Activated CD8-positive, alpha-beta memory T cell treated with anti-CD3 and anti-CD28 coated beads for 24 hours (primary cell): ENCODE measurements around the gene HPCAL1.
A peak's percentile ranks its signal among the peaks of the same experiment; 100 is the strongest.
"Not testable (repeated sequence)": the region's sequence is repeated elsewhere in the genome, so short reads cannot be mapped to it uniquely, and the experiment has no call there.

ENCODE experiments used
- DNase-seq: peaks from one replicate; pipeline ENCODE4 v3.0.0-alpha.2; 2020

Gene HPCAL1

DNA sequence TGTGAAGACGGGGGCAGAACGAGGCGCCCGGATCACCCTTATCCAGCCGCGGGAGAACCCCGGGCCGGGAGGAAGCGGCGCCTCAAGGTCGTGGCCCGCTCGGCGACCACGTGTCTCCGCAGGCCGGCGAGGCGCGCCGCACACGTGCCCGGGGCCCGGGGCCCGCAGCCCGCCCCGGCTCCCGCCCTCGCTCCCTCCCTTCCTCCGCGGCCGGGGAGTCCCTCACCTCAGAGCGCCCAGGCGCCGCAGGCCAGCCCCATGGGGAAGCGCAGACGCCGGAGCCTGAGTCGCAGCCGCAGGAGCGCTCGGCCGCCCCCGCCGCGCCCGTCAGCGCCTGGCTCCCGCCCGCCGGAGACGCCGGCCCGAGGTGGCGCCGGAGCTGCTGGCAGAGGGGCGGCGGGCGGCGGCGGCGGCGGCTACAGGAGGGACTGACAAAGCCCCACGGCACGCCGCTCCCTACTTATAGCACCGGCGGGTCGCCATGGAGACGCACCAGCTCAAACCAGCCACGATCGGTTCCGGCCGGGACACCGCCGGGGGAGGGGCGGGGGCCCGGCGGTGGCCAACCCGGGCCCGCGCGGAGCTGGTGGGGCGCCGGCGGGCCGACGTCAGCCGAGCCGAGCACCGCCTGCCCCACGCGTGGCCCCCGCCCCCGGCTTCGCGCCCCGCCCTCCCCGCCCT lies 145.3 kb downstream of the HPCAL1 start, which contains the start of gene ODC1:
Gene ODC1, minus strand, starts transcription at position 433 of the 681 bp plus-strand sequence. CDS start 3,295 bp downstream, outside the sequence.
- DNase-seq = peak; percentile 100

- DNase-seq = peak; percentile 95
Measured at GRCh38 chr2:10448576-10449485, 146.1 kb downstream of the HPCAL1 start.

- DNase-seq = no peak
Measured at GRCh38 chr2:10449486-10449831, 146.8 kb downstream of the HPCAL1 start.

DNA sequence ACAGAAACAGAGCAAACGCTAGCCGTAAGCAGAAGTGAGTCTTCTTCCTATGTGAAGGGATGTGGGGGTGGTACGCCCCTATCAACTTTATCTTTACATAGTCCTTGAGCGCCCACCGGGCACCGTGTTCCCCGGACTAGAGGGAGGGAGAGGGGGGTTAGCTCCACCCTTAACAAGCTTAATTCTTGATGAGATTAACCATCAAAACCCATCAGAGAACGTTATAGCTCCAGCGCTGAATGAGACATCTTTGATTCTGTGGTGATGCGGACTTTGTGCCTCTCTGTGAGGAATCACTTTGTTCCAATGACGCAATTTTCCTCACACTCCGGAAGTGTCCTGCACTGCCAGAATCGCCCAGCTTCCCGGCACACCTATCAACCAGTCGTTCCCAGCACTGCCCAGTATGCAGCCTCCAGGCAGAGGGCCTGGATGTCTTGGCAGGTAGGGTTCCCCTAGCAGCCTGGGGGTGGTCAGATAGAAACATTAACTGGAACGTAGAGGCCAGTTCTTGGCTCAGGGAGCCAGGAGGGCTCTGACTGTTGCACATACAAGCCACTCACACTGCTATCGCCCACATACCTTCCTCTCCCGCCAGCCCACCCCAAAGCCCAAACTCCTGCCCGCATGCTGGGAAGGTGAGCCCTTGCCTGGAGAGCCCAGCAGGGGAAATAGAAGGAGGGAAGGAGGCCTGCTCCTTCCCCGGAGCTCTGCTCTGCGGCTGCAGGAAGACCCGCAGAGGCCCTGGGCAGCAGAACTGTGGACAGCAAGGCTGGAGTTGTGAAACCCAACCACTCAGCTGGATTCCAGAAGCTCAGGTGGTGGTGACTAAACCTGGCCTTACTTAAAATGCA lies 147.4 kb downstream of the HPCAL1 start:
- no peak for DNase-seq

DNA sequence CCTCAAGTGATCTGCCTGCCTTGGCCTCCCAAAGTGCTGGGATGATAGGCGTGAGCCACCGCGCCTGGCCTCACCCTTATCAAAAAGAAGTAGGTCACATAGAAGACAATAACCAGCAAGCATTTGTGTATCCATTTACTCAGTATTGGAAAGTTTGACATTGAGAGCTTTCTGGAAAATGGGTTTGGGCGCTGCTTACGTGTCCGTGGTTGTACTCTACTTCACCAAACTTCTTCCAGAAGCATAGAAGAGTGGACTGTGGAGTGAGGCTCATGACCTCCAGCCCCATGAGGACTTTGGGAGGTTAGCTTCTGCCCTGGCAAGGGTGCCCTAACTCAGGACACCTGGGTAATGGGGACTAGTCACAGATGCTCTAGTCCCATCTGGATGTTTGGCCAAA lies 149.1 kb downstream of the HPCAL1 start:
- no peak for DNase-seq

DNA sequence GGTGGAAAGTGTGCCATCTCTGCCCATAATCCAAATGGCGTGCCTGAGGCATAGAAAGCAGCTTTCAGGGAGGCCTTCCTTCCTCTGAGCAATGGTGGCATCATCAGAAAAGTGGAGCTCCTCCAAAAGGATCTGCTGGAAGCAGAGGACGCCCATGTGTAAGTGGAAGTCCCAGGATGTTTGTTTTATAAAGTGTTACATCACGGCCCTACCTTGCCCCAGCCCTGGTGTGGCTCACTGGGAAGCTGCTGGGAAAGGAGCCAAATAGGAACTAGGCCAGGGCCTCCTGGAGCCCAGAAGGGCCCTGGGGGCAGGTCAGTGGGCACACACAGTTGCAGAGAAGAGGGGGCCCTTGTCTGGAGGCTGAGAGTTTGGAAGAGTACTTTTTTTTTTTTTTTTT lies 149.6 kb downstream of the HPCAL1 start:
- no peak for DNase-seq

DNA sequence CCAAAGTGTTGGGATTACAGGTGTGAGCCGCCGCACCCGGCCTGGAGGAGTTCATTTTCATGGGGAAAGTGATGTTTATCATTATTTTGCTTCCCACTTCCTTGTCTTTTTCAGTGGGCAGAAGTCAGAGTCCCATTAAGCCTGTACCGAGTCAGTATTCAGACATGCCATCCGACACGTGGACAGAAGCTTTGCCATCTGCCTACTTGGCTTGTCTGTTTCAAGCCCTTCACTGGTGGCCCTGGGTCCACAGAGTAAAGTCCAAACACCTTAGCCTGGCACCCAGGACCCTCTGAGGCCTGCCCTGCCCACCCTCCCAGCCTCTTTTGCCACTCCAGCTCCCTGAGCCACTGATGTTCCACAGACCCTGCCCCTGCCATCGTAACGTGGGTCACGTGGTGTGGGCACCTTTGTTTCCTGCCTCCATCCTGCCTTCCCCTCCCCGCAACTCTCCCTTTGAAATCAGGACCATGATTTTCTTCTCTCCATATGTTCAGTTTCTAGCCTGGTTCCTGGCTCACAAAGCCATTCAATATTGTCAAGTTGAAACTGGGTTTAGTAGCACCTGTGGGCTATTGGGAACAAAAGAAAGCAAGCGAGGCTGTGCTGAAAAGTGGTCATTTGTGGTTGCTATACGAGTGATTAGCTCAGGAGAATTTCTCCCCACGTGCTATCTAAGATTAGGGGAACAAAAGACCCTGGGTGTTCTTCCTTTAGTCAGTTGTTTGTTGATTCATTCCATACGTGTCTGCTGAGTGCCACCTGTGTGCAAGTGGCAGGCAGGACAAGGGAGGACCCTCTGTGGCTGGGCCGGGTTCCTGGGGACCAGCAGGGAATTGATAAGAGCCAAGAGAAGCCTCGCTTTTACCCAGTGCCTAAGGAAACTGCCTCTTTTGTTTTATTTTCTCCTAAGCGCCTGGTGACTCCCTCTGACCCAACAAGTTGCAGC lies 150.5 kb downstream of the HPCAL1 start:
- DNase-seq = no peak

DNA sequence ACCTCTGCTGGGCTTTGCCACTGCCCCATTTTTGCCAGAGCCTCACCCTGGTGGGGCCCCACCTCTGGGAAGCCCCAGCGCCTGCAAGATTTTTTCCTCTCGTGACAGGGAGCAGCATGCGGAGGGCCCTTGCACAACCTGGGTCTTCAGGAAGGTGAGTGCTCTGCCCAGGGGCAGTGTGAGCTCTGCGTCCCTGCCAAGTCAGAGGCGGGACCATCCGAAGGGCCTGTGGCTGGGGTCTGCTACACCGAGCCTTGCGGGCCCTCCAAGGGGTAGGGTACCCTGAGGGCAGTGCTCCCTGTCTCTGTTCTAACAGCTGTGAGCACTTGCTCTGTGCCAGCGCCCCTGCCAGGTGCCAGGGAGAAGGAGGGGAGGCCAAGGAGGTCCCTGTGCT lies 151.2 kb downstream of the HPCAL1 start:
- no peak for DNase-seq

- no peak for DNase-seq
Measured at GRCh38 chr2:10454505-10454904, 151.8 kb downstream of the HPCAL1 start.

DNA sequence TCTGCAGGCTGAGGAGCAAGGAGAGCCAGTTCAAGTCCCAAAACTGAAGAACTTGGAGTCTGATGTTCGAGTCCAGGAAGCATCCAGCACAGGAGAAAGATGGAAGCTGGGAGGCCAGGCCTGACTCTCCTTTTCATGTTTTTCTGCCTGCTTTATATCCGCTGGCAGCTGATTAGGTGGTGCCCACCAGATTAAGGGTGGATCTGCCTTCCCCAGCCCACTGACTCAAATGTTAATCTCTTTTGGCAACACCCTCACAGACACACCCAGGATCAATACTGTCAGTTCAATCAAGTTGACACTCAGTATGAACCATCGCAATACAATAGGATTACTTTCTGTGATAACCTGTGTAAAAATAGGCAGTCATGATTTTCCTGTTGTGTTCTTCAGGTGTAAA lies 154.5 kb downstream of the HPCAL1 start:
- not testable (repeated sequence) for DNase-seq

- DNase-seq = no peak
Measured at GRCh38 chr2:10457846-10458598, 155.3 kb downstream of the HPCAL1 start.

DNA sequence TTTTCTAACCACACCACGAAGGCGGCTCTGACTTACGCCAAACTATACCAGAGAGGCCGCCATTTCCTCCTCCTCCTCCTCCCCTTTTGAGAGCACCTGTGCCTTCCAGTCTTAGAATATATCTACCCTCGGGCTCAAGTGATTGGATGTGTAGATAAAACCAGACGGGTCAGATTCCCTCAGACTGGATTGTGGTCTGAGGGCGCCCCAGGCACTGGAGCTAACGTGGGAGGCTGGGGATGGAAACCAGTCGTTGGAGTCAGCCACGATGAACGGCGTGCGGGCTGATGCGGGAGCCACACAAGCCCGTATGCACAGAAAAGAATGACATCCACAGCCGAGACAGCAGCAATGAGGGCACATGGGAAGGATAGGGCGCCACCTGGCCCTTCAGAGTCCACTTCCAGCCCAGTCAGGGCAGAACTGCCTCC lies 157.7 kb downstream of the HPCAL1 start:
- DNase-seq = no peak

- DNase-seq = no peak
Measured at GRCh38 chr2:10462178-10463083, 159.7 kb downstream of the HPCAL1 start.

DNA sequence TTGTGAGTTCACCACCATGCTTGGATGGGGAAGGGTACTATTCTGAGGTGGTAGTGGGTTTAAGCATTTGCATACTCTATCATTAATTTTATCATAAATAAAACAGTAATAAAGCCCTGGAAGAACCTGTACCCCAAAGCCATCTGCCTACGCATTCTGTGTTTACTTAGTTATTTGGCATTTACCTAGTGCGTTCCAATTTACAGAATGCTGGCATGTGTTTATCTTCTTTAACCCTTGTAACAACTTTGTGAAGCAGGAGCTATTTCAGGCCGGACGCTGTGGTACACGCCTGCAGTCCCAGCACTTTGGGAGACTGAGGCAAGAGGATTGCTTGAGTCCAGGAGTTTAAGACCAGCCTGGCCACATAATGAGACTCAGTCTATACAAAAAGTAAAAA lies 163.2 kb downstream of the HPCAL1 start:
- DNase-seq = no peak

GRCh38 chr2:10466801-10467200 lies 164.1 kb downstream of the HPCAL1 start:
- no peak for DNase-seq

DNA sequence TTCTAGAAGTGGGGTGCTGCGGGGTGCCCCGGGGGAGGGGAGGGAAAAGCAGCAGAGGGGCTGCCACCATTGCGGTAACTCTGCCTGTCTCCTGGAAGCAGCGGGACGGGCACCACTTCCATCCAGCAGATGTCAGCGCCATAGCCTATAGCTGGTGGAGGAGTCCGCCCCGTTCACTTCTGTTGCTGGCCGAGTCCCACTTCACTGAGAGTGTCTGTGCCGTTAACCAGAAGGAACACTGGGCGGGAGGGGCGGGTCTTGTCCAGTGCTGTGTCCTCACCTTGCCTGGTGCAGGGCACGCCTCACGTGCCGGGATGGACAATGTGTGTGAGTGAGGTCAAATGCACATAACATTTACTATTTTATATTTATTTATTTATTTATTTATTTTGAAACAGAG lies 164.7 kb downstream of the HPCAL1 start:
- DNase-seq = no peak

DNA sequence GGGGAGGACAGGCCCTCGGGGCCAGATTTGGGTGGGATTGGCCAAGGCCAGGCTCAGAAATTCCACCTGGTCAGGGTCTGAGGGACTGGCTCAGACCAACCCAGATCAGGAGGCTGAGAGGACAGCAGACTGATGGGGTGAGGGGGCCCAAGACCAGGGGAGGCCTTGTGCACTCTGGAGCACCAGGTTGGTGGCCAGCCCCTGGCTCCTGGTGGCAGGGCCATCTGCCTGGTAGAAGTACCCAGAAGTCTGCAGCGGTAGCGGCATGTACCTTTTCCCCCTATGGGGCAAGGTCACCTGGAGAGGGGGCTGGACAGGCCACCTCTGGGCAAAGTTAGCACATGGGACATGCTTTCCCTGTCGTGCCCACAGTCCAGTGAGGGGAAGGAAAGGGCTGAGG lies 166.6 kb downstream of the HPCAL1 start:
- DNase-seq = no peak

DNA sequence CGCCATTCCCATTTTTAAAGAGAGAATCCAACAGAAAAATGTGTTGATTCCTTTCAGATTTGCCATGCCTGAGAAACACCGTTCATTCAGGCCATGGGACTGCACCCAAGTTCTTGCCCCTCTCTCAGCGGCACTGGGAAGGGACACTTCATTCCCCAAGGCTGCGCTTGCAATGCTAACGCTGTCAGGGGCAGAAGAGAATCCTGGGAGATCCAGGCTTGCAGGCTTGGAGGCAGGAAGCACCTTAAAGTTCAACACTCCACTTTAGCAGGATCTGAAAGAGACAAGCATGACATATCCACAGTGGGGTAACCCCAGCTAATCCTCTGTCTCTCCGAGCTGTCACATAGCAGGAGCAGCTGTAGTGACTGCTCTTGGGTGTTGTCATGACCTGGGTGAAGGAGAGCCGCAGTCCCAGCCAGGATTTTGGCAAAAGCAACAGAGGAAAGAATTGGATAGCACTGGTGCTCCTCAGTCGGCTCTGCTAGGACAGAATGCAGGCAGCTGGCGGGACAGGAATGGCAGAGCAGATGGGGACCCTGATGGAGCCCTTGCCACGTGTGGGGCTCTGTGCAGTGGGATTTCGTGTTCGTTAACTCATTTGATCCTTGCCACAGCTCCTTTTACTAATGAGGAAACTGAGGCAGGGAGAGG lies 167.4 kb downstream of the HPCAL1 start:
- no peak for DNase-seq

GRCh38 chr2:10471046-10471571 lies 168.4 kb downstream of the HPCAL1 start:
- no peak for DNase-seq
